Muscle of back (tissue), 11 donors: ENCODE measurements around the gene KCNJ12. TPM values are rescaled to one million over a fixed set of nuclear protein-coding genes. Genes with fewer than 3 reads are reported as not detected.
"Not testable (repeated sequence)": the region's sequence is repeated elsewhere in the genome, so short reads cannot be mapped to it uniquely, and the experiment has no call there.

Experiments used
- DNase-seq, 3 donors: peaks; one replicate each; pipeline versions ENCODE4 v3.0.0 to v3.0.0-alpha.2; 2013
- polyA plus RNA-seq, 10 donors: library from polyadenylated mRNA; unstranded; fragments of 120-200 nt; gene quantifications; one replicate each; pipeline ENCODE4 v1.2.1, GENCODE V29; 2013; ENCODE audit not compliant: insufficient read length in 10 of 10

The KCNJ12 gene
- polyA plus RNA-seq, 10 donors: 4.5 to 15.1 (median 9.9) TPM

DNA sequence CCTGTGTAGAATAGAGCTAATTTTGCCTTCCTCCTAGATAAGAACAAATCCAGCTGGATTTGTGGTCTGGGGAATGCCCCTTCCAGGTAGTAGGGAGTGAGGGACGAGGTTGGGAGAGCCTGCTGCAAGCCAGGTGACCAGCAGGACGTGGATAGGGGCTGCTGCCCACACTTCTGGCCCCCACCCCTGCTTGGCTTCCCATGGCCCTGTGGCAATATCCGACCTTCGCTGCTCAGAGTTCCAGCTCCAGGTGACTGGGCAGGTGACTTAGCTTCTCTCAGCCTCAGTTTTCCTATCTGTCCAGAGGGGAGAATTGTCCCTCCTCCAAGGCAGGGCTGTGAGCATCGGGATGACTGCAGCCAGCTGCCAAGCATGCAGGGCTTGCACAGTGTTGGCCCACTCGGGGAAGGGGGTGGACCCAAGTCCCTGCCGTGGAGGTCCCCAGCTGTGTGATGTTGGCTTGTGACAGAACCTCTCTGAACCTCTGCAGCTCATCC is 29.8 kb downstream of the KCNJ12 start:
- DNase-seq: not testable (repeated sequence)

DNA sequence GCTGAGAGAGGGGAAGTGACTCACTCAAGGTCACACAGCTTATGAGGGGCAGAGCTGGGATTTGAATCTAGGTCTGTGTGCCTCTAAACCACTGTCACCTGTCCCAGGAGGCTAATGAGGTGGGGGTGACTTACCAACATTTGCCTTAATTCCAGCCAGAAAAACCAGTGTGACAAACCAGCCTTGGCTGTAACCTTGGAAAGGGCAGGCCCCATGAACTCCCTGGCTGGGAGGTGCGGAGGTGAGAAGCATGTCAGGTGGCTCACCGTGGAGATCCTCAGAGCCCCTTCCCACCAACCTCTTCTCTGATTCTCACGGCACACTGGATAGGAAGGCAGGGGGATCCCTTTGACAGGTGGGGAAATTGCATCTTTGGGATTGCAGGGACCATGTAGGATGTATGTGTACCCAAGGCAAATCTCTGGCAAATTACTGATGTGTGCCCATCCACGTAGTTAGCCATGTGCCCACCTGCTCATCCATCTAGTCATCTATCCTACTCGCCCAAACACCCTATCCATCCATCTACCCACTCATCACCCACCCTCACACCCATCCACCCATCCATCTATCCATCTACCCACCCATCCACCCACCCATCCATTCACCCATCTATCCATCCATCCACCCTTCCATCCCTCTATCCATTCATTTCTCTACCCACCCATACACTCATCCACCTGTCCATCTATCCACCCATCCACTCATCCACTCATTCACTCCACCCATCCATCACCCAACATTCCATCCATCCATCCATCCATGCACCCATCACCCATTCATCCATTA is 30.7 kb downstream of the KCNJ12 start:
- not testable (repeated sequence) for DNase-seq

DNA sequence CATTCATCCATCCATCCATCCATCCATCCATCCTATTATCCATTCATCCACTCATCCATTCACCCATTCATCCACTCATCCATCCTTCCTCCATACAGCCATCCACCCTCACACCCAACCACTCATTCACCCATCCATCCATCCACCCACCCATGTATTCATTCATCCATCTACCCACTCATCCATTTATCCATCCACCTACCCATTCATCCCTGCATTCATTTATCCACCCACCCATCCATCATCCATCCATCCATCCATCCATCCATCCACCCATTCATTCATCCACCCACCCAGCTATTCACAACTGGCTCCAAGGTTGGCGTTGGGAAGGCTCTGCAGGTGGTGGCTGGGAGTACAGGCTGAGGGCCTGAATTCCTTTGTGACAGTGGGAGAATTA is 31.6 kb downstream of the KCNJ12 start:
- not testable (repeated sequence) for DNase-seq

DNA sequence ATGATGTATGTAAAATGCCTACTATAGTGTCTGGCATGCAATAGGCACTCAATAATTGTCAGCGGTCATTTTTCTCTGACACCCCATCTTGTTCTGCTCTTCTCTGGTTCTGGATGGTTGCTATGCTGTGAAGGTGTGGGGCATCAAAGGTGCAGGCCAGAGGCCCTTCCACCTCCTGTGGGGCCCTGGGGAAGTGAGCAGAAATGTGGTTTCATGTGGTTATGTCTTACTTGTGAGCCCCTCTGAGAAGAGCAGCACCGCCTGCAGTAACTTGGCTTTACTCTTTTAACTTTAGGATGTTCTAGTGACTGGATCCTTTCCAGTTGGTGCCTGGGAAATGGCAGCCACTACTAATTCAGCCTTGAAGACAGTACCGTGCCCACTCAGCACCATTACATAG is 32.1 kb downstream of the KCNJ12 start:
- not testable (repeated sequence) for DNase-seq

DNA sequence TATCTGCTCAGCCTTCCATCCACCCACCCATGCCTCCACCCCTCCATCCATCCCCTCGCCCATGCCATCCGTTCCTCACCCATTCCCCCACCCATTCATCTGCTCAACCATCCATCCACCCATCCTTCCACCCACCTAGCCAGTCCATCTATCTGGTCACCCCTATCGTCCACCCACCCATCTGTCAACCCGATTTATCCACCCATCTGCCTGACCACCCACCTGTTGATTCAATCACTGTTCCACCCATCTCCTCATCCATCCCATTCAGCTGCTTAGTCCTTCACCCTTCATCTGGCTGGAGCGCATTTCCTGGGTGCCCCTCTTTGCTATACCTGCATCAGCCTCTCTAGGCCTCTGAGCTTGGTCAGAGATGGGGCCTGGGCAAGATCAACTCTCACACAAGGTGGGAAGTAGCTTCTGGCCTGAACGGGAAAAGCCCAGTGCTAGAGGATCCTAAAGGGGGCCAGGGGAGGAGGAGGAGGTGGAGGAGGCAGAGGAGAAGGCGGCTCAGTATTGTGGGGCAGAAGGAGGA is 32.7 kb downstream of the KCNJ12 start:
- not testable (repeated sequence) for DNase-seq

DNA sequence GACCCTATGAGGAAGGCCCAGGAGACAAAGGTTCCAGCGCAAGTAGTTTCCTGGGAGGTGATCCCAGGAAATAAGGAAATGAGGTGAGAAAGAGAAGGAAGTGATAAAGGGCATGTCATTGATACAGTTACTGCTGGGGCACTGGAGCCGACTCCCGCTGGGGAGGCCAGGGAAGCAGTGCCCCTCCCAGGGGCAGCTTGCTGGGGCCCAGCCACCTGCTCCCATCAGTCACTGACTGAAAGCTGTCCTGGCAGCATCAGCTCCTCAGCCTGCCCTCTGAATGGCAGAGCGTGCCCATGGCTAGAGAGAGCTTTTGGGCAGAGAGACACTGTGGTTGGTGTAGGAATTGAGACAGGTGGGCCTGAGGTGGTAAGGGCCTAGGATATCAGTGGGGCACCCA is 33.2 kb downstream of the KCNJ12 start:
- DNase-seq: not testable (repeated sequence)

DNA sequence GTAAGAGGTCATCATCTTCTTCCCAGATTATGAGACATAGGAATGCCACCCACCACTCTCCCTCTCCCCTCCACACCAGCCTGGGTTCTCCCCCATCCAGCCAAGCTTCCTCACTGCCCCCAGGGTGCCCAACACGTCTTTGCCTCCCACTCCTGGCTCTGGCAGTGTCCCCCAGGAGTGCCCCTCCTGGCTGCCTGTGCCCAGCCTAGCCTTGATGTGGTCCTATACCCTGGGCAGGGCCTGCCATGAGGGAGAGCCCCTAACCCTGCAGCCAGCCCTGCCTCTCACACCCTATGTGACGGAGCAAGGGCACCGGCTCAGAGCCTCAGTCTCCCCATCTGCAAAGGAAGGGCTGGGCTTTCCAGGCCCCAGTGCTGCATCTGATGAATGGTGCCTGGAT is 33.8 kb downstream of the KCNJ12 start:
- DNase-seq: not testable (repeated sequence)

DNA sequence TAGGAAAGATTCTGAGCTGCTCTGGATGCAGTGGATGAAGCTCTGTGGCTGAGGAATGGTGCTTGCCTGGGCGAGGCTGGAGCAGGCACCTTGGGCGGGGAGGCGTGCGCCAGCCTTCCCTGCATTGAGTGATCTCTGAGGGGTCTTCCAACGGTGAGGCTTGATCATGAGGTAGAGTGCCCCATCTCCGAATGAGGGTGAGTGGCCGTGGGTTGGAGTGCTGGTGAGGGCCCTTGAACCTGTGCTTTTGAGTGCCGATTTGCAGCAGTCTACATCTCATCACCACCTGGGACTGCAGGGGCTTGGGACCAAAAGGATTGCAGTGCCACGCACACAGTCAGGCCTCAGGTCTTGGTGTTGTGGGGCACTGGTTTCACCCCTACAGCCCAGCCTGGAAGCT is 34.2 kb downstream of the KCNJ12 start:
- not testable (repeated sequence) for DNase-seq

DNA sequence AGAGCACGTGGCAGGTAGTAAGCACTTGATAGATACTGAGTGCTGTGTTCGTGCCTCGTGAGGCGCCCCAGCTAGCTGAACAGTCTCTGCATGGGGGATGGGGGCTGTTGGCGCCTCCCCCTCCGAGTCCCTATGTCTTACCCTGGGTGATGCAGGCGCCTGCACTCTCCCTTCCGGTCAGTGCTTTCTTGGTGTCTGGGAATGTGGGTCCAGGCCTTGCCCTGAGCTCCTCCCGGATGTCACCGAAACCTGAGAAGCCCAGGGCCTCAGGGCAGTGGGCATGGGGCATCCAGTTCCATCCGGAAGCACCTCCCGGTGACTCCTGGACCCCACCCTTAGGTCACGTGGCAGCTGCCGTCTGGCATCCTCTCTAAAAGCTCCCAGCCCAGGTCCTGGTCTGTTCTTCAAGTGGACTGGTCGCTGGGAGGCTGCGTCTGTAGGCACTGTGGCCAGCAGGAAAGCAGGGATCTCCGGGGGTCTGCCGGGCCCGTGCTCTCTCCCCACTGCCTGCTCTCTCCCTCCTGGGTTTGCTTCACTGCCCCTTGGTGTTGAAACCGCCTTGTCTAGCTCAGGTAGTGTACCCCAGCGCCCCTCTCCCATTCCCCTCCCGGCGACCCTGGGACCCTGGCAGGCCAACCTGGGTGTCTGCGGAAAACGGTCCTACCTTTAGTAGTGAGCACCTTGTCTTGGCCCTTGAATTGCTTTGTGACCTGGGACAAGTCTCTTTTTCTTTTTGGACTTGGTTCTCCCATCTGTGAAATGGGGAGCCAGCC is 34.9 kb downstream of the KCNJ12 start:
- DNase-seq: not testable (repeated sequence)

DNA sequence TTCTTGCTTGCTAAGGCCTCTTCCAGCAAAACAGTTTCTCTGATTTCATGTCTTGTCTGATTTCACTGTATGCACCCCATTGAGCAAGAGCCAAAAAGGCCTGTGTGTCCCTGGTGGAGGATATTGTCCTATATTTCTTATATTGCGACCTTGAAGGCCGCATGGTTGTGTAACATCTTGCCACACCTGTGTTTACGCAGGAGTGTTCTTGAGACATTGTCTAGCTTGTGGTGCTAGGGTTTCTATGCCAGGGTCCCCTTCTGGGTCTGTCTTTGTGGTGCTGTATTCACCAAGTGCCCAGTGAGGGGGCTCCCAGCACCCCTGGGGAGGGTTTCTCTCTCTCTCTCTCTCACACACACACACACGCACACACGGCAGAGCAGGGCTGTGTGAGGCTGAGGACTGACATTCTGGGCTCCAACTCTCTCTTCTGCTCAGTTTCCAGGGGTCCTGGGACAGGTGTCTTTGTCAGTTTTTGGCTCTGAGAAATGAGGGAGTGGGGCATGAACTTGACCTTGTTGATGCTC is 35.6 kb downstream of the KCNJ12 start:
- not testable (repeated sequence) for DNase-seq

DNA sequence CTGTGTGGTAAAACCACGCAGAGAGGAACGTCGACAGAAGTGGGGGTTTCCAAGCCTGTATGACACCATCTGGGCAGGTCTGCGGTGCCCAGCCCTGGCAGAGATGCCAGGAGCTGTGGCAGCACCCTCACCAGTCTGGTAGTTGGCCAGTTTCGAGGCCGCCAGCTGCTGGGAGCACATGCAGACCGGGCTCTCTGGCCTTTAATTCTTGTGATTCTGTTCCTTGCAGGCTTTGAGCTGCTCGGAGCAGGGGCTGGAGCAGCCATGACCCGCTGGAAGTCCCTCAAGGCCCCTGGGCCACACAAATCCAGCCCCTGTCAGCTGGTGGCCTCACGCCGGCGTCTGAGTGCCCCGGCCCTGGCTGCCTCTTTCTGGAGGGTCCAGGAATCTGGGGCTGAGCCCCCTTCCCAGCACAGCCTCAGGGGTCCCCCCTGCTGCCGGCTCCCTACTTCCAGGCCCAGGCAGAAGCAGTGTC is 36.1 kb downstream of the KCNJ12 start:
- DNase-seq: not testable (repeated sequence)

DNA sequence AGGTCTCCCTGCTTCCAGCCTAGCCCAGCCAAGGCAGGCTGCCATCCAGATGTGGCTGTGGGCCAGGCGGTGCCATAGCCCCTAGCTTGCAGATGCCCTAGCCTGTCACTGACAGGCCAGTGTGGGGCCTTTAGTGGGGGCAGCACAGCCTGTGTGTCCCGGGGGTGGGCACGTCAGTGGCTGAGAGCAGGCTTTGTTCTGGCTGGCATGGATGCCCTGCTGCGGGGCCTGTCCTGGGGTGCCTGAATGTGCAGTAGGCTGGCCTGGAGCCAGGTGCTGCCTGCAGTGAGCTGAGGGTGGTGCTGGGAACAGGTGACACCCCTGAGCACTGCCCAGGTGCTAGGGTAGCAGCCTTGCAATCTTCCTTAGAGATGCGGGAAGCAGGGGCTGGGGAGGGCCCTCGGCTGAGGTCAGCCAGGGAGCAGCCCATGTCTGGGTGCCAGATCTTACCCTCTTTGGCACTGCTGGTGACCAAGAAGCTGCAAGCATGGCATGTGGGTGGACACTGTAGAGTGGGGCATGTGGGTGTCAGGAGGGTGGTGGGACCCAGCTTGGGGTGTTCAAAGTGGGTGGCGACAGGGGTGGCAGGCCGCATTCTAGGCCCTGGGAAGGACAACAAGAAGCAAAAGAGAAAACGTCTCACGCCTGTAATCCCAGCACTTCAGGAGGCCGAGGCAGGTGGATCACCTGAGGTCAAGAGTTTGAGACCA is 37.6 kb downstream of the KCNJ12 start:
- DNase-seq: not testable (repeated sequence)

DNA sequence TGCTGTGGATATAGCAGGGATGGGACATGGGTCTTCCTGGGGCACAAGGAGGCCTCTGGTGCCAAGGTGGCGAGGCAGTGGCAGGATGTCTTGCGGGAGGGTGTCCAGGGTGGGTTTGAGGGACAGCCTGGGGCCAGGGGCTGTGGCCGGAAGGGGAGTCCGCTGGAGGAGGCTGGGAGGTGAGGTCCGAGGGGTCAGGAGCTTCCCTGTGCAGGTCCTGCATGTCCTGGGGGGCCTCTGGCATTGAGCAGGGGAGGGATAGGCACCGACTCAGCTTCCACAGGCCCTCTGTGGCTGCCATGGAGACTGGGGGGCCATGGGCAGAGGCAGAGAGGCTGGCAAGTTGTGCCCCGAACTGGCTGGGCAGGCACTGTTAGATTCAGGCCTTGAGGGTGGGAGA is 38.5 kb downstream of the KCNJ12 start:
- not testable (repeated sequence) for DNase-seq

DNA sequence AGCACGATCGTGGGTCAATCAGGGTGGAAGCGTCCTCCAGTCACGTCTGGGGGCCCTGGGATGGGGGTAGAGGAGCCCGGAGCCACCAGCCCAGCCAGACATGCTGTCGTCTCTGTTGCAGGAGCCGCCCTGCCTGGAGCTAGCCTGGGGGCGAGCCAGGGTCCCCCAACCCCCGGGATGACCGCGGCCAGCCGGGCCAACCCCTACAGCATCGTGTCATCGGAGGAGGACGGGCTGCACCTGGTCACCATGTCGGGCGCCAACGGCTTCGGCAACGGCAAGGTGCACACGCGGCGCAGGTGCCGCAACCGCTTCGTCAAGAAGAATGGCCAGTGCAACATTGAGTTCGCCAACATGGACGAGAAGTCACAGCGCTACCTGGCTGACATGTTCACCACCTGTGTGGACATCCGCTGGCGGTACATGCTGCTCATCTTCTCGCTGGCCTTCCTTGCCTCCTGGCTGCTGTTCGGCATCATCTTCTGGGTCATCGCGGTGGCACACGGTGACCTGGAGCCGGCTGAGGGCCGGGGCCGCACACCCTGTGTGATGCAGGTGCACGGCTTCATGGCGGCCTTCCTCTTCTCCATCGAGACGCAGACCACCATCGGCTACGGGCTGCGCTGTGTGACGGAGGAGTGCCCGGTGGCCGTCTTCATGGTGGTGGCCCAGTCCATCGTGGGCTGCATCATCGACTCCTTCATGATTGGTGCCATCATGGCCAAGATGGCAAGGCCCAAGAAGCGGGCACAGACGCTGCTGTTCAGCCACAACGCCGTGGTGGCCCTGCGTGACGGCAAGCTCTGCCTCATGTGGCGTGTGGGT is 39.2 kb downstream of the KCNJ12 start:
- DNase-seq: not testable (repeated sequence)

DNA sequence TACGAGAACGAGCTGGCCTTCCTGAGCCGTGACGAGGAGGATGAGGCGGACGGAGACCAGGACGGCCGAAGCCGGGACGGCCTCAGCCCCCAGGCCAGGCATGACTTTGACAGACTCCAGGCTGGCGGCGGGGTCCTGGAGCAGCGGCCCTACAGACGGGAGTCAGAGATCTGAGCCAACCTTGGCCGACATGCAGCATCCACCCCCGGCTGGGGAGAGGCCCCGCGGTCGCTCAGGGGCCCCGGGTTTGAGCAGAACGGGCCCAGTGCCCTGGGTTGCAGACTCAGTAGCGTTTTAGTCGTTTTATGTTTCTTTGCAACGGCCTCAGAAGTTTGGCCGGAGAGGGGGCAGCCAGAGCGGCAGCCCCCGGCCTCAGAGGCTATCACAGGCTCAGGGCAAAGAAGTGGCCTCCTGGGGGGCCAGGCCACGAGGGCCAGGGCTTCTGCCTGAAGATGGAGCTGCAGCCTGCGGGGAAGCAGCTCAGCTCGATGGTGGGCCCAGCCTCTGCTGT is 40.4 kb downstream of the KCNJ12 start:
- DNase-seq: not testable (repeated sequence)

DNA sequence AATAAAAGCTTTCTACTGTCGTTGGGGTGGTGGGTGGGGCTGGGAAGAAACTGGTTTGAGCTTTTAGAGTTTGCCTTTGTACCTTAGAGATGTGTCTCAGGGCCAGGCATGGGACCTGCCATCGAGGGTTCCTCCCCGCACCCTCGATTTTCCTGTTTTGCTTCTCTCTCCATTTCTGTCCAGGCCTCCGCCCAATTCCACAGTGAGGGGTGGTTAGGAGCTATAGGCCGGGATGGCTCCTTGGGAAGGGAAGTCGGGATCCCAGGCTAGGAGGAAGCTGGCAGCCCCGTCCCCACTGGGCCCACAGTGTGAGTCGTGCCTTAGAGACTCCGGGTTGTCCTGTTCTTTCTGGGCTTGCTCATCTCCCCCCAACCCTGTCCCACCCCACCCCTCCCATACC is 41.2 kb downstream of the KCNJ12 start:
- DNase-seq: not testable (repeated sequence)

DNA sequence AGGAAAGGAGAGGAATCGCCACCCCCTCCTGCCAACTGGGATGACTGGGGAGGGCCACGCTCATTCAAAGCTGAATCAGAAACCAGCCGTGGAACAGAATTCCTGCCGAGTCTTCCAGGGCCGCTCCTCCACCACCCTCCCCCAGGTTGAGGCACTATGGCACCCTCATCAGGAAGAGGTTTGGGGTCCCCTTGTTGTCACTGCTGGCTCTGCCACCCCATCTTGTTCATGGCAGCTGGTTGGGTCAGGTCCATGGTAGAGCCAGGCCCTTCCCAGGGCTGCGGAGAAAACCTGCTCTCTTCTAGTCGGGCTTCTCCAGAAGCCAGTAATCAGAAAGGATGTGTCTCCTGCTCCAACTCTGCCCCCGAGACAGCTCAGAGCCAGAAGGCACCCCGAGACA is 41.8 kb downstream of the KCNJ12 start:
- no peak for DNase-seq

DNA sequence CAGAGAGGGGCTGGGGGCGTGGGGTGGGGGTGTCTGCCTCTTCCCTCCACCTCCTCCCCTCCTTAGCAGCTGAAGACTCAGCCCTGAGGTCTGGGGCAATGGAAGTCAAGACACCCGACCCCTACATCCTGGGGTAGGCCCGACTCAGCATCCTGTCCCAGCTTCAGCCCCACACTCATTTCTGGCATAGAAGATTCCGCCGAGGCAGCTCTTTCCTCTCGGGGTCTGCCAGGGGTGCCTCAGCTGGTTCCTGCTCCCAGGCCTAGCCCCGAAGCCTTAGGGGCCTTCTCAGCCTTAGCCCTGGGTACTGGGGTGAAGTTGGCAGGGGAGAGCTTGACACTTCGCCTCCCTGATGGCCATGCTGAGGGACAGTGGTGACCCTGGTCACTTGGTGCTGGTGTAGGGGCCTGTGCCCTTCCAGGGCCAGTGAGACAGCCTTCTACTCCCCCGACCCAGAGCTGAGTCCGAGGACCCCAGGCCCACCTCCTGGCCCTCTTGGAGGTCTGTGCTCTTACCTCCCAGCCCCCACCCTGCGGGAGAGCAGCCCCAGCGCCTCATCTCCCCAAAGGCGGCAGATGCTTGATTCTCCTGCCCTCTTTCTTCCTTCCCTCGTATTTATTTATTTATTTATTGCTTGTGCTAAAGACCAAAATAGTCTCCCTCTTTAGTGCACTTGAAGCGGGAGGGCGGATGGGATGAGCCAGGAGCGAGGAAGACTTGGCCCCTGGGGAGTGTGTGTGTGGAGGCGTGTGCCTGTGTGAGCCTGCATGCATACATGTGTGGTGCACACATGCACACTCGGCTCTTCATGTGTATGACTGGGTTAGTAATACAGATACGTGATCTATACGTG is 42.5 kb downstream of the KCNJ12 start:
- no peak for DNase-seq
